GM12878 (cell line): ENCODE results near the gene MMD. TPM values are rescaled to one million over a fixed set of nuclear protein-coding genes. Genes with fewer than 3 reads are reported as not detected.

ENCODE experiments used
- ATAC-seq: fragments of 200-7000 bp; cut with Tn5 transposase; 3 replicates; pipeline ENCODE4 v1.9.1; 2020; ENCODE audit warnings: mild to moderate bottlenecking, moderate library complexity
- BruUV-seq: library from RNA; stranded (reverse); fragments of 400-500 nt; replicated peaks from 2 replicates; lab custom pipeline; 2021; lab: Mats Ljungman, UMichigan
- CTCF ChIA-PET: fragments of 300-600 bp; sonication (Branson Sonifier 250); formaldehyde crosslinking; extraction: SDS; loops from one replicate; lab custom pipeline; 2021; ENCODE audit warnings: inconsistent platforms; lab: Yijun Ruan, JAX
- POLR2A ChIA-PET: fragments of 350-600 bp; formaldehyde crosslinking; extraction: SDS; loops from one replicate; lab custom pipeline; 2021; ENCODE audit warnings: inconsistent platforms; lab: Charles Lee
- RAD21 ChIA-PET: fragments of 300-600 bp; sonication (Branson Sonifier 250); formaldehyde crosslinking; loops from one replicate; lab custom pipeline; 2023; ENCODE audit warnings: antibody characterized with exemption; ENCODE audit not compliant: unreplicated experiment; lab: Charles Lee
- SMC1A ChIA-PET: fragments of 300-600 bp; sonication (Branson Sonifier 250); formaldehyde crosslinking; loops from one replicate; lab custom pipeline; 2023; ENCODE audit not compliant: unreplicated experiment, uncharacterized antibody; lab: Charles Lee
- DNase-seq: peaks from one replicate; pipeline ENCODE4 v3.0.0-alpha.2; 2011; ENCODE audit warnings: low read depth, low spot score
- FAIRE-seq: peaks from 3 replicates; lab custom pipeline; 2011; peaks lifted over from hg19 to GRCh38; lab: Jason Lieb, UNC
- H2AFZ ChIP-seq: 2 replicates; pipeline ENCODE4 v1.6.0; 2011; ENCODE audit warnings: low read depth, low read length, control low read depth; ENCODE audit not compliant: control insufficient read depth
- H3K27ac ChIP-seq: 2 replicates; pipeline ENCODE4 v1.5.1; 2011; ENCODE audit warnings: control low read depth; ENCODE audit not compliant: control insufficient read depth, insufficient read depth
- H3K27me3 ChIP-seq, 2 experiments: replicated peaks in 1 of 2; 2 replicates each; pipeline versions ENCODE4 v1.6.0 to v1.6.1; 2011; ENCODE audit warnings: low read length in 1 of 2; ENCODE audit not compliant: control insufficient read depth in 2 of 2, insufficient read depth in 2 of 2
- H3K36me3 ChIP-seq, 2 experiments: 2 replicates each; pipeline ENCODE4 v1.5.1; 2011; ENCODE audit warnings: low read length in 1 of 2; ENCODE audit not compliant: control insufficient read depth in 2 of 2, insufficient read depth in 2 of 2
- H3K4me1 ChIP-seq: 2 replicates; pipeline ENCODE4 v1.6.1; 2011; ENCODE audit warnings: mild to moderate bottlenecking, low read length, moderate library complexity, mixed read lengths; ENCODE audit not compliant: control insufficient read depth, insufficient read depth
- H3K4me2 ChIP-seq: 2 replicates; pipeline ENCODE4 v1.6.0; 2011; ENCODE audit warnings: control low read depth; ENCODE audit not compliant: control insufficient read depth, insufficient read depth
- H3K4me3 ChIP-seq: fragments of 200-600 bp; sonication (generic); 2 replicates; pipeline ENCODE4 v1.5.1; 2016
- H3K79me2 ChIP-seq: 2 replicates; pipeline ENCODE4 v1.6.0; 2011; ENCODE audit warnings: low read length; ENCODE audit not compliant: control insufficient read depth, insufficient read depth
- H3K9ac ChIP-seq: 2 replicates; pipeline ENCODE4 v1.8.0; 2011; ENCODE audit warnings: low read length, control low read depth, mixed read lengths; ENCODE audit not compliant: control insufficient read depth, insufficient read depth
- H3K9me3 ChIP-seq: replicated peaks from 3 replicates; pipeline ENCODE4 v1.5.1; 2011; ENCODE audit warnings: mild to moderate bottlenecking, low read length; ENCODE audit not compliant: control insufficient read depth, insufficient read depth
- H4K20me1 ChIP-seq: 2 replicates; pipeline ENCODE4 v1.6.0; 2011; ENCODE audit not compliant: control insufficient read depth, insufficient read depth
- MXI1 ChIP-seq: fragments of 150-350 bp; IDR thresholded peaks from 2 replicates; pipeline ENCODE4 v1.6.1; 2011; ENCODE audit warnings: low read depth, mild to moderate bottlenecking, inconsistent platforms, low read length, improper control_type of control experiment
- RUNX3 ChIP-seq: IDR thresholded peaks from 2 replicates; pipeline ENCODE4 v1.6.1; 2012; ENCODE audit warnings: low read length, inconsistent platforms
- SP1 ChIP-seq: IDR thresholded peaks from one replicate; pipeline ENCODE4 v1.6.1; 2011; ENCODE audit warnings: low read depth, low read length
- WGBS: methylation state at CpG from one replicate; pipeline ENCODE4 v1.1.6; 2016; ENCODE audit warnings: low lambda C conversion rate; ENCODE audit not compliant: insufficient replicate concordance, insufficient coverage; ENCODE audit errors: missing lambda C conversion rate; 5-methylcytosine and 5-hydroxymethylcytosine counted together
- in situ Hi-C: fragments of 300-500 bp; cut with MboI; formaldehyde crosslinking; loops from 9 replicates; pipeline ENCODE4 v1.14.3; 2018; ENCODE audit warnings: mixed read lengths
- intact Hi-C: fragments of 100-400 bp; cut with micrococcal nuclease; formaldehyde crosslinking; loops from one replicate; pipeline ENCODE4 v1.14.2; 2022; ENCODE audit not compliant: unreplicated experiment
- polyA plus RNA-seq, 11 experiments: library from polyadenylated mRNA; depleted of rRNA in 4 of 11; unstranded in 6 of 11; stranded (reverse) in 5 of 11; fragments of >200 nt; fragmentation: Nextera tagmentation in 4 of 11; fragmentation: Illumina TruSeq in 1 of 11; extraction: Ambion mirVana in 4 of 11; extraction: Trizol in 1 of 11; gene quantifications; 1 replicate in 1 of 11; 2 replicates in 10 of 11; pipeline versions ENCODE4 v1.2.1 to v1.2.3, GENCODE V29; 2011 to 2016; ENCODE audit warnings: inconsistent platforms in 2 of 11, missing spikeins in 2 of 11, low read depth in 1 of 11
- total RNA-seq, 4 experiments: library from RNA; depleted of rRNA in 3 of 4; stranded (reverse); fragments of >200 nt in 3 of 4; fragmentation: Illumina TruSeq in 1 of 4; extraction: Trizol in 1 of 4; gene quantifications; 2 replicates each; pipeline versions ENCODE4 v1.2.1 to v1.2.3, GENCODE V29; 2013 to 2021

MMD gene
- total and polyA plus RNA-seq, 10 of the 15 experiments (the other 5 are each of a cell fraction or from before 2014, with no cell fraction given) = 8.0 to 46.7 (median 22.3) TPM

GRCh38 chr17:55394357-55395021 is 27.1 kb downstream of the MMD start:
- in situ Hi-C loops = no loop called here
- ChIA-PET RAD21 (interaction anchor here (1.2 to 1.5 kb wide), 2 partner anchors 29 to 48 kb away, joined by 3 to 4 read pairs; no protein-coding TSS in a partner anchor), CTCF (interaction anchor here (1.2 to 1.8 kb wide), 4 partner anchors 33 to 120 kb away, joined by 3 to 4 read pairs (median 4); no protein-coding TSS in a partner anchor), SMC1A (interaction anchor here (0.9 to 1.4 kb wide), 2 partner anchors 38 to 118 kb away, joined by 3 to 4 read pairs; no protein-coding TSS in a partner anchor), POLR2A (no interaction called here)
- Histone ChIP-seq H3K9ac (no peak overlapping the region), H2AFZ (no peak overlapping the region), H3K9me3 (no peaks in the 10 kb centered on the region), H3K4me1 (no peaks in the 10 kb centered on the region), H3K36me3 (peaks cover 9 to 21% of the 10 kb centered on the region in 2 experiments; a peak in 3 of 4 replicates), H3K27ac (no peak overlapping the region), H4K20me1 (no peaks in the 10 kb centered on the region), H3K4me2 (no peak overlapping the region), H3K4me3 (no peak overlapping the region), H3K27me3 (no peaks in the 10 kb centered on the region), H3K79me2 (no peaks in the 10 kb centered on the region; the same call in 1 of the 2 replicates)
- FAIRE-seq (no peak), DNase-seq (no peak), ATAC-seq (no peak)
- WGBS = 98% methylated on average over 6 of the region's 6 CpGs
- TF ChIP-seq RUNX3 = no peak
- TF ChIP-seq SP1 = no peak
- no TSS peak for BruUV-seq
- intact Hi-C loops = no loop called here

GRCh38 chr17:55391764-55392467 is 29.7 kb downstream of the MMD start:
- no peaks in the 10 kb centered on the region for H3K27me3 ChIP-seq
- WGBS = 100% methylated on average over 3 of the region's 3 CpGs
- TF ChIP-seq MXI1 = no peak
- no peak overlapping the region for H3K4me3 ChIP-seq
- ChIA-PET RAD21 (interaction anchor here (0.9 kb wide), 1 partner anchor 122 kb away, joined by 3 read pairs; no protein-coding TSS in a partner anchor), CTCF (interaction anchor here (1.4 to 2.2 kb wide), 2 partner anchors 8 to 36 kb away, joined by 4 to 7 read pairs; no protein-coding TSS in a partner anchor), SMC1A (no interaction called here), POLR2A (no interaction called here)
- H3K79me2 ChIP-seq = no peaks in the 10 kb centered on the region
- in situ Hi-C loops (no loop called here), intact Hi-C loops (no loop called here)
- H3K27ac ChIP-seq = no peak overlapping the region
- FAIRE-seq = no peak
- no peak overlapping the region for H2AFZ ChIP-seq
- BruUV-seq = no TSS peak
- no peaks in the 10 kb centered on the region for H3K9me3 ChIP-seq
- no peak for ATAC-seq
- no peak for DNase-seq
- no peaks in the 10 kb centered on the region for H3K4me1 ChIP-seq
- H3K4me2 ChIP-seq = no peak overlapping the region
- H3K9ac ChIP-seq = no peak overlapping the region
- peaks cover 2 to 5% of the 10 kb centered on the region in 2 experiments; a peak in 2 of 4 replicates for H3K36me3 ChIP-seq
- H4K20me1 ChIP-seq = no peaks in the 10 kb centered on the region
